Activated naive CD4-positive, alpha-beta T cell treated with anti-CD3 and anti-CD28 coated beads, Interleukin-2, amount 10 ng/mL, durations not matched to agents 5 hours and 36 hours (primary cell): ENCODE measurements around the gene TFIP11. TPM values are rescaled to one million over a fixed set of nuclear protein-coding genes. Genes with fewer than 3 reads are reported as not detected.

Experiments
- microRNA-seq: library from miRNA; unstranded; fragments of <30 nt; microRNA quantifications from one replicate; pipeline ENCODE4 v1.2.0, GENCODE V29; 2022; ENCODE audit warnings: borderline microRNAs expressed, borderline replicate concordance
- total RNA-seq, 2 experiments: library from RNA; stranded (reverse); gene quantifications; one replicate each; pipeline ENCODE4 v1.2.3, GENCODE V29; 2021

Gene TFIP11
- 10 to 100 TPM; 50.0 to 52.8 TPM for total RNA-seq

DNA sequence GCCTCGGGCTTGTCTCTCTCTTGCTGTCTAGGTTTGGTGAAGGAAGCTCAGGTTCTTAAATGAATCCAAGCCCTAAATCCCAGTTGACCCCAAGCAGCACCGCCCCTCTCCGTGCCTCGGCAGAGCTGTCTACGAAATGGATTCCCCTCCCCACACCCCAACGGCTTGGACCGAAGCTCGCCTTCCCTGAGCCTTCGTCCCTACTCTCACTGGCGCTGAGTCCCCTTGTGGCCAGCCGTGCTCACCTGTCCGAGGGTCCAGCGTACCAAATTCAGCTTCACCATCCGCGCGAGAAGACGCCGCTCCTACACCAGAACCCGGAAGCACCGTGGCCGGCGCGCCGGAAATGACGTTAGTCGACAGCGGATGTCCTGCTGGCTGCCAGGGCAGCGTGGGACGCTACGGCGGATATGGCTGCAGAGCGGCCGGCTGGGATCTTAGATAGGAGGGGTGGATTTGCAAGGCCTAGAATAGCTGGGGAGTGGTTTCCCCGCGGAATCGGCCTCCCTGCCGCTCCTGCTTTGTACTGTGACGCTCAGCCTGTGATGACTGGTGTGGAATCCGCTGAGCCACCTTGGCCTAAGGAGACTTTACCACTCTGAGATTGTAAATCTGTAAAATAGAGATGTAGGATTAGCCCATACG is at the start of gene TFIP11:
Gene TFIP11 (minus strand): TSS at position 325 of the 645 bp plus-strand sequence. CDS start 2,201 bp downstream, outside the sequence.

GRCh38 chr22:26483439-26484359 is 28.6 kb downstream of the TFIP11 start, which contains the start of the genes HPS4 and SRRD:
HPS4 (minus strand) TSS chr22:26483783; CDS start chr22:26481762, 2,021 bp downstream.
SRRD (plus strand) TSS chr22:26483877; CDS start chr22:26483891, 14 bp downstream.

Small RNA genes lying within 50 kb of the gene (microRNA-seq; reads per million reads assigned to microRNA genes)
- gene MIR548J, result 7.9 reads per million, percentile 37 among the genes with 10 or more reads in this experiment

Other genes starting within 250 kb of the TFIP11 start
- gene ASPHD2, start 83.2 kb downstream of the TFIP11 start, total RNA-seq, result 1 to 10 TPM; 8.6 to 8.8 TPM
- gene HPS4, start 28.7 kb downstream of the TFIP11 start, total RNA-seq, result 10 to 100 TPM; 33.3 to 35.1 TPM
- gene SRRD, start 28.6 kb downstream of the TFIP11 start, total RNA-seq, result 10 to 100 TPM; 14.7 to 18.0 TPM
- 10 to 100 TPM; 30.7 to 31.3 TPM for gene TPST2, start 77.7 kb upstream of the TFIP11 start, total RNA-seq
- gene CRYBB1, start 105.6 kb upstream of the TFIP11 start, total RNA-seq, result not detected
- not detected for gene CRYBA4, start 109.5 kb upstream of the TFIP11 start, total RNA-seq
- gene MIAT, start 145.1 kb upstream of the TFIP11 start, total RNA-seq, result 10 to 100 TPM; 72.7 to 82.3 TPM